Thyroid gland (tissue), 4 donors: ENCODE measurements around the gene TUBGCP2. TPM values are rescaled to one million over a fixed set of nuclear protein-coding genes. Genes with fewer than 3 reads are reported as not detected.

Source experiments
- DNase-seq, 2 donors: peaks; one replicate each; pipeline ENCODE4 v3.0.0-alpha.2; 2019
- H3K27ac ChIP-seq, 3 donors: fragments of 200-600 bp; sonication (generic); 1 replicate in 2 of 3; 2 replicates in 1 of 3; pipeline ENCODE4 v1.5.1; 2016 to 2019; ENCODE audit warnings: mild to moderate bottlenecking in 1 of 3, moderate library complexity in 1 of 3
- H3K27me3 ChIP-seq: fragments of 200-600 bp; sonication (generic); one replicate; pipeline ENCODE4 v1.5.1; 2019
- H3K36me3 ChIP-seq, 2 donors: fragments of 200-600 bp; sonication (generic); one replicate each; pipeline ENCODE4 v1.5.1; 2016 to 2019
- H3K4me1 ChIP-seq, 2 donors: fragments of 200-600 bp; sonication (generic); one replicate each; pipeline ENCODE4 v1.5.1; 2017 to 2019
- H3K4me3 ChIP-seq, 3 donors: fragments of 200-600 bp; sonication (generic); replicated peaks in 1 of 3; 1 replicate in 2 of 3; 2 replicates in 1 of 3; pipeline ENCODE4 v1.5.1; 2016; ENCODE audit warnings: mild to moderate bottlenecking in 1 of 3
- H3K9me3 ChIP-seq: fragments of 200-600 bp; sonication (generic); one replicate; pipeline ENCODE4 v1.5.1; 2017
- CTCF ChIP-seq, 6 experiments: fragments of 200-600 bp in 3 of 6; fragments of 450-650 bp in 3 of 6; sonication (generic) in 3 of 6; IDR thresholded peaks; one replicate each; pipeline ENCODE4 v1.5.1; 2016 to 2019; ENCODE audit warnings: antibody characterized with exemption in 6 of 6, mild to moderate bottlenecking in 2 of 6, inconsistent platforms in 1 of 6, moderate library complexity in 1 of 6
- POLR2A ChIP-seq, 2 donors: fragments of 450-650 bp; IDR thresholded peaks; one replicate each; pipeline ENCODE4 v1.6.1; 2017; ENCODE audit warnings: antibody characterized with exemption in 2 of 2, mild to moderate bottlenecking in 2 of 2, moderate library complexity in 1 of 2
- whole genome bisulfite sequencing, 2 donors: methylation state at CpG; one replicate each; pipeline ENCODE4 v1.1.5; 2017; 5-methylcytosine and 5-hydroxymethylcytosine counted together
- intact Hi-C: fragments of 100-400 bp; cut with DNase I; formaldehyde crosslinking; loops from one replicate; pipeline ENCODE4 v1.15.1; 2023
- total RNA-seq, 4 donors: library from RNA; depleted of rRNA; stranded (reverse); fragments of >200 nt; gene quantifications; one replicate each; pipeline ENCODE4 v1.2.3, GENCODE V29; 2016

TUBGCP2 gene
- total RNA-seq, 4 donors from 2014 or later: 56.5 to 73.3 (median 62.9) TPM

- intact Hi-C loops: no loop called here
- no peaks in the 10 kb centered on the region for H3K36me3 ChIP-seq
- no peak for DNase-seq
- peaks cover 23 to 34% of the 10 kb centered on the region in 2 donors for H3K4me1 ChIP-seq
- H3K4me3 ChIP-seq: peak within 1 kb of the TSS in 1 of 3 donors; percentile 21
- peaks cover 27% of the 10 kb centered on the region for H3K27me3 ChIP-seq
- WGBS, 2 donors: 19 to 32% methylated on average over 21 to 22 of the region's 60 CpGs
- no peaks in the 10 kb centered on the region for H3K9me3 ChIP-seq
- TF ChIP-seq CTCF (IDR thresholded peaks at IDR 0.05) (no peak), POLR2A (IDR thresholded peaks at IDR 0.05) (no peak)
- H3K27ac ChIP-seq: no peak within 1 kb of the TSS
Observed at GRCh38 chr10:133237588-133238465, 70.8 kb downstream of the TUBGCP2 start, which contains the start of gene VENTX. Gene VENTX (plus strand): TSS chr10:133237855. CDS start chr10:133237915, 60 bp downstream.

DNA sequence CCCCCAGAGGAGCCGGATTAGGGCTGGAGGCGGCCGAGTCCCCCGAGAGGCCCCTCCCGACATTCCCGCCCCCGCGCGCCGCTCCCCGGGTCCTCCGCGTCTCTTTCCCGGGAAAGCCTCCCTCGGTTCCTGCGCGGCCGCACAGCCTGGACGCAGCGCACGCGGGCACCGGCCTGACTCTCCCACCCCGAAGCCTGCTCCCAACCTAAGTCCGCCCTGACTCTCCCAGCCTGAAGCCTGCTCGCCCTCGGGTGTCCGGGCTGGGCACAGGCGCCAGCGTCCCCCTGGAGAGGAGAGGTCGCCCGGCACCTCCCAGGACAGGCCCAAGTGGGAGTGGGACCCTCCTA is 71.5 kb downstream of the TUBGCP2 start:
- intact Hi-C loops: no loop called here
- WGBS, 2 donors: 1 to 6% methylated on average over 10 to 24 of the region's 32 CpGs
- no peaks in the 10 kb centered on the region for H3K9me3 ChIP-seq

GRCh38 chr10:133236401-133237240 is 72.1 kb downstream of the TUBGCP2 start:
- WGBS, 2 donors: 1 to 20% methylated on average over 2 to 14 of the region's 103 CpGs
- no peaks in the 10 kb centered on the region for H3K36me3 ChIP-seq
- no peaks in the 10 kb centered on the region for H3K9me3 ChIP-seq
- peaks cover 27% of the 10 kb centered on the region for H3K27me3 ChIP-seq
- DNase-seq: no peak
- no peak for TF ChIP-seq POLR2A (IDR thresholded peaks at IDR 0.05)
- no peak for TF ChIP-seq CTCF (IDR thresholded peaks at IDR 0.05)
- H3K27ac ChIP-seq: no peak overlapping the region
- intact Hi-C loops: no loop called here
- H3K4me3 ChIP-seq: peak overlapping the region in 1 of 3 donors; percentile 21
- peaks cover 23 to 34% of the 10 kb centered on the region in 2 donors for H3K4me1 ChIP-seq

More for the DNA sequence above, 71.5 kb downstream of the TUBGCP2 start:
- Histone ChIP-seq H3K4me1 (peaks cover 23 to 34% of the 10 kb centered on the region in 2 donors), H3K4me3 (no peak overlapping the region), H3K27ac (no peak overlapping the region), H3K27me3 (peaks cover 27% of the 10 kb centered on the region), H3K36me3 (no peaks in the 10 kb centered on the region)
- TF ChIP-seq POLR2A (IDR thresholded peaks at IDR 0.05) (no peak), CTCF (IDR thresholded peaks at IDR 0.05) (no peak)
- no peak for DNase-seq

DNA sequence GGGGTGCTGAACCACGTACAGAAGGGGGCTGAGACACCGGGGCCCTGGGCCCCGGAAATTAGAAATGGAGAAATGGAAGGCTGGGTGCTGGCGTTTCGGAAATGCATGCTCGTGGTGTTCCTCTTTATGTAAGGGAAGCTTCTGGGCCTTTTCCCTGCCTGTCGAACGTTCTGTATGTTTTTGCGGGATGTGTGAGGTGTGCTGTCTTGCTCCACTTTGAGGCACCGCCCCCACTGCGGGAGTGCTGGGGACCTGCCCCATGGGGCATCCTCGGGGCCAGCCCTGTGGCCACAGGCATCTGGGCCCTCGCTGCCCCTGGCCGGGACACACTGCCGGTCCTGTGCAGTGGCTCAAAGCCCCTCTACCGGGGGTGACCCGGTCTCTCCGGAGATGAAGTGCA is 72.7 kb downstream of the TUBGCP2 start:
- 6 to 10% methylated on average over 10 to 16 of the region's 18 CpGs for WGBS, 2 donors
- H3K27ac ChIP-seq: no peak overlapping the region
- no peaks in the 10 kb centered on the region for H3K9me3 ChIP-seq
- intact Hi-C loops: no loop called here
- TF ChIP-seq POLR2A (IDR thresholded peaks at IDR 0.05) (no peak), CTCF (IDR thresholded peaks at IDR 0.05) (no peak)
- peaks cover 17 to 27% of the 10 kb centered on the region in 2 donors for H3K4me1 ChIP-seq
- no peak for DNase-seq
- no peaks in the 10 kb centered on the region for H3K36me3 ChIP-seq
- H3K27me3 ChIP-seq: peaks cover 31% of the 10 kb centered on the region
- no peak overlapping the region for H3K4me3 ChIP-seq
